Measurements from ENCODE around the gene MST1R.

GRCh38 chr3:49839193-49839809 is 64.4 kb downstream of the MST1R start:
- TF ChIP-seq, protein P1, sequence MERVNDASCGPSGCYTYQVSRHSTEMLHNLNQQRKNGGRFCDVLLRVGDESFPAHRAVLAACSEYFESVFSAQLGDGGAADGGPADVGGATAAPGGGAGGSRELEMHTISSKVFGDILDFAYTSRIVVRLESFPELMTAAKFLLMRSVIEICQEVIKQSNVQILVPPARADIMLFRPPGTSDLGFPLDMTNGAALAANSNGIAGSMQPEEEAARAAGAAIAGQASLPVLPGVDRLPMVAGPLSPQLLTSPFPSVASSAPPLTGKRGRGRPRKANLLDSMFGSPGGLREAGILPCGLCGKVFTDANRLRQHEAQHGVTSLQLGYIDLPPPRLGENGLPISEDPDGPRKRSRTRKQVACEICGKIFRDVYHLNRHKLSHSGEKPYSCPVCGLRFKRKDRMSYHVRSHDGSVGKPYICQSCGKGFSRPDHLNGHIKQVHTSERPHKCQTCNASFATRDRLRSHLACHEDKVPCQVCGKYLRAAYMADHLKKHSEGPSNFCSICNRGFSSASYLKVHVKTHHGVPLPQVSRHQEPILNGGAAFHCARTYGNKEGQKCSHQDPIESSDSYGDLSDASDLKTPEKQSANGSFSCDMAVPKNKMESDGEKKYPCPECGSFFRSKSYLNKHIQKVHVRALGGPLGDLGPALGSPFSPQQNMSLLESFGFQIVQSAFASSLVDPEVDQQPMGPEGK (CRISPR knock-in tag; IDR thresholded peaks at IDR 0.05; ENCODE audit: borderline replicate concordance): no peak
- TF ChIP-seq CREB5 (CRISPR knock-in tag; IDR thresholded peaks at IDR 0.05; ENCODE audit: low read depth) (no peak), ISL1 (CRISPR knock-in tag; IDR thresholded peaks at IDR 0.05) (no peak), TCF4 (CRISPR knock-in tag; IDR thresholded peaks at IDR 0.05; ENCODE audit: borderline replicate concordance) (no peak), TOX (CRISPR knock-in tag; IDR thresholded peaks at IDR 0.05; ENCODE audit: borderline replicate concordance) (no peak), ESRRG (CRISPR knock-in tag; IDR thresholded peaks at IDR 0.05) (no peak), RARB (CRISPR knock-in tag; IDR thresholded peaks at IDR 0.05) (no peak), ZFP30 (CRISPR knock-in tag; IDR thresholded peaks at IDR 0.05) (no peak), ZNF565 (CRISPR knock-in tag; conservative IDR thresholded peaks at IDR 0.05; ENCODE audit: low read depth) (no peak), PPARA (CRISPR knock-in tag; IDR thresholded peaks at IDR 0.05; ENCODE audit: borderline replicate concordance) (no peak), ZC3H10 (CRISPR knock-in tag; IDR thresholded peaks at IDR 0.05) (no peak)
- TF ChIP-seq, protein P2, sequence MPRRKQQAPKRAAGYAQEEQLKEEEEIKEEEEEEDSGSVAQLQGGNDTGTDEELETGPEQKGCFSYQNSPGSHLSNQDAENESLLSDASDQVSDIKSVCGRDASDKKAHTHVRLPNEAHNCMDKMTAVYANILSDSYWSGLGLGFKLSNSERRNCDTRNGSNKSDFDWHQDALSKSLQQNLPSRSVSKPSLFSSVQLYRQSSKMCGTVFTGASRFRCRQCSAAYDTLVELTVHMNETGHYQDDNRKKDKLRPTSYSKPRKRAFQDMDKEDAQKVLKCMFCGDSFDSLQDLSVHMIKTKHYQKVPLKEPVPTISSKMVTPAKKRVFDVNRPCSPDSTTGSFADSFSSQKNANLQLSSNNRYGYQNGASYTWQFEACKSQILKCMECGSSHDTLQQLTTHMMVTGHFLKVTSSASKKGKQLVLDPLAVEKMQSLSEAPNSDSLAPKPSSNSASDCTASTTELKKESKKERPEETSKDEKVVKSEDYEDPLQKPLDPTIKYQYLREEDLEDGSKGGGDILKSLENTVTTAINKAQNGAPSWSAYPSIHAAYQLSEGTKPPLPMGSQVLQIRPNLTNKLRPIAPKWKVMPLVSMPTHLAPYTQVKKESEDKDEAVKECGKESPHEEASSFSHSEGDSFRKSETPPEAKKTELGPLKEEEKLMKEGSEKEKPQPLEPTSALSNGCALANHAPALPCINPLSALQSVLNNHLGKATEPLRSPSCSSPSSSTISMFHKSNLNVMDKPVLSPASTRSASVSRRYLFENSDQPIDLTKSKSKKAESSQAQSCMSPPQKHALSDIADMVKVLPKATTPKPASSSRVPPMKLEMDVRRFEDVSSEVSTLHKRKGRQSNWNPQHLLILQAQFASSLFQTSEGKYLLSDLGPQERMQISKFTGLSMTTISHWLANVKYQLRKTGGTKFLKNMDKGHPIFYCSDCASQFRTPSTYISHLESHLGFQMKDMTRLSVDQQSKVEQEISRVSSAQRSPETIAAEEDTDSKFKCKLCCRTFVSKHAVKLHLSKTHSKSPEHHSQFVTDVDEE (CRISPR knock-in tag; IDR thresholded peaks at IDR 0.05): no peak
